ENCODE results near the gene MCEMP1. TPM values are rescaled to one million over a fixed set of nuclear protein-coding genes. Genes with fewer than 3 reads are reported as not detected.

MCEMP1 gene
- total and polyA plus RNA-seq, 2 of the 13 experiments (the other 11 are each of a cell fraction or from before 2014, with no cell fraction given) = not detected

GRCh38 chr19:7636691-7637373 is 40.1 kb upstream of the MCEMP1 start, which contains the start of gene STXBP2 (continued):
- TF ChIP-seq, protein P1, sequence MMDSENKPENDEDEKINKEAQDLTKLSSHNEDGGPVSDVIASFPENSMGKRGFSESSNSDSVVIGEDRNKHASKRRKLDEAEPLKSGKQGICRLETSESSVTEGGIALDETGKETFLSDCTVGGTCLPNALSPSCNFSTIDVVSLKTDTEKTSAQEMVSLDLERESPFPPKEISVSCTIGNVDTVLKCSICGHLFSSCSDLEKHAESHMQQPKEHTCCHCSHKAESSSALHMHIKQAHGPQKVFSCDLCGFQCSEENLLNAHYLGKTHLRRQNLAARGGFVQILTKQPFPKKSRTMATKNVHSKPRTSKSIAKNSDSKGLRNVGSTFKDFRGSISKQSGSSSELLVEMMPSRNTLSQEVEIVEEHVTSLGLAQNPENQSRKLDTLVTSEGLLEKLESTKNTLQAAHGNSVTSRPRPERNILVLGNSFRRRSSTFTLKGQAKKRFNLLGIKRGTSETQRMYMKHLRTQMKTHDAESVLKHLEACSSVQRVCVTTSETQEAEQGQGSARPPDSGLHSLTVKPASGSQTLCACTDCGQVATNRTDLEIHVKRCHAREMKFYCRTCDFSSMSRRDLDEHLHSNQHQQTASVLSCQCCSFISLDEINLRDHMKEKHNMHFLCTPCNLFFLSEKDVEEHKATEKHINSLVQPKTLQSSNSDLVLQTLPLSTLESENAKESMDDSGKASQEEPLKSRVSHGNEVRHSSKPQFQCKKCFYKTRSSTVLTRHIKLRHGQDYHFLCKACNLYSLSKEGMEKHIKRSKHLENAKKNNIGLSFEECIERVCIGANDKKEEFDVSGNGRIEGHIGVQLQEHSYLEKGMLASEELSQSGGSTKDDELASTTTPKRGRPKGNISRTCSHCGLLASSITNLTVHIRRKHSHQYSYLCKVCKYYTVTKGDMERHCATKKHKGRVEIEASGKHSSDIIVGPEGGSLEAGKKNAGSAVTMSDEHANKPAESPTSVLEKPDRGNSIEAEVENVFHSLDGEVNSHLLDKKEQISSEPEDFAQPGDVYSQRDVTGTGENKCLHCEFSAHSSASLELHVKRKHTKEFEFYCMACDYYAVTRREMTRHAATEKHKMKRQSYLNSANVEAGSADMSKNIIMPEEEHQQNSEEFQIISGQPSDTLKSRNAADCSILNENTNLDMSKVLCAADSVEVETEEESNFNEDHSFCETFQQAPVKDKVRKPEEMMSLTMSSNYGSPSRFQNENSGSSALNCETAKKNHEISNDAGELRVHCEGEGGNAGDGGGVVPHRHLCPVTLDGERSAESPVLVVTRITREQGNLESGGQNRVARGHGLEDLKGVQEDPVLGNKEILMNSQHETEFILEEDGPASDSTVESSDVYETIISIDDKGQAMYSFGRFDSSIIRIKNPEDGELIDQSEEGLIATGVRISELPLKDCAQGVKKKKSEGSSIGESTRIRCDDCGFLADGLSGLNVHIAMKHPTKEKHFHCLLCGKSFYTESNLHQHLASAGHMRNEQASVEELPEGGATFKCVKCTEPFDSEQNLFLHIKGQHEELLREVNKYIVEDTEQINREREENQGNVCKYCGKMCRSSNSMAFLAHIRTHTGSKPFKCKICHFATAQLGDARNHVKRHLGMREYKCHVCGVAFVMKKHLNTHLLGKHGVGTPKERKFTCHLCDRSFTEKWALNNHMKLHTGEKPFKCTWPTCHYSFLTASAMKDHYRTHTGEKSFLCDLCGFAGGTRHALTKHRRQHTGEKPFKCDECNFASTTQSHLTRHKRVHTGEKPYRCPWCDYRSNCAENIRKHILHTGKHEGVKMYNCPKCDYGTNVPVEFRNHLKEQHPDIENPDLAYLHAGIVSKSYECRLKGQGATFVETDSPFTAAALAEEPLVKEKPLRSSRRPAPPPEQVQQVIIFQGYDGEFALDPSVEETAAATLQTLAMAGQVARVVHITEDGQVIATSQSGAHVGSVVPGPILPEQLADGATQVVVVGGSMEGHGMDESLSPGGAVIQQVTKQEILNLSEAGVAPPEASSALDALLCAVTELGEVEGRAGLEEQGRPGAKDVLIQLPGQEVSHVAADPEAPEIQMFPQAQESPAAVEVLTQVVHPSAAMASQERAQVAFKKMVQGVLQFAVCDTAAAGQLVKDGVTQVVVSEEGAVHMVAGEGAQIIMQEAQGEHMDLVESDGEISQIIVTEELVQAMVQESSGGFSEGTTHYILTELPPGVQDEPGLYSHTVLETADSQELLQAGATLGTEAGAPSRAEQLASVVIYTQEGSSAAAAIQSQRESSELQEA (CRISPR knock-in tag; IDR thresholded peaks at IDR 0.05; ENCODE audit: not compliant biosample characterization) = no peak
- TF ChIP-seq NCOA1 (CRISPR knock-in tag; IDR thresholded peaks at IDR 0.05) = no peak
- TF ChIP-seq MED1 (CRISPR knock-in tag; IDR thresholded peaks at IDR 0.05) = no peak; the same call in none of the 2 replicates
- no peak for TF ChIP-seq PCBP2 (optimal IDR thresholded peaks at IDR 0.05; ENCODE audit: low read depth, low read length, poor library complexity, severe bottlenecking)
- no peak; the same call in 1 of the 2 replicates for TF ChIP-seq ZNF235 (CRISPR knock-in tag; IDR thresholded peaks at IDR 0.05; ENCODE audit: borderline replicate concordance)
- TF ChIP-seq ZNF3 (CRISPR knock-in tag; IDR thresholded peaks at IDR 0.05) = no peak
- no peak for TF ChIP-seq RFXANK (CRISPR knock-in tag; IDR thresholded peaks at IDR 0.05)
- TF ChIP-seq ZNF644 (CRISPR knock-in tag; IDR thresholded peaks at IDR 0.05; ENCODE audit: low read depth) = no peak
- TF ChIP-seq LCORL (IDR thresholded peaks at IDR 0.05) = no peak
- no peak for TF ChIP-seq LCORL (CRISPR knock-in tag; IDR thresholded peaks at IDR 0.05)
- peak; percentile 94 for TF ChIP-seq ZNF777 (CRISPR knock-in tag; IDR thresholded peaks at IDR 0.05)
- no peak for TF ChIP-seq ZNF264 (CRISPR knock-in tag; IDR thresholded peaks at IDR 0.05)
- TF ChIP-seq POLR2AphosphoS2 (IDR thresholded peaks at IDR 0.05; ENCODE audit: low read depth, low read length) = no peak
- TF ChIP-seq HCFC1 (IDR thresholded peaks at IDR 0.05; ENCODE audit: low read depth, low read length) = no peak
- no peak for TF ChIP-seq XRCC5 (optimal IDR thresholded peaks at IDR 0.05; ENCODE audit: low read length)
- TF ChIP-seq DMAP1 (CRISPR knock-in tag; IDR thresholded peaks at IDR 0.05) = no peak
- TF ChIP-seq FOSL1 (CRISPR knock-in tag; IDR thresholded peaks at IDR 0.05; ENCODE audit: borderline replicate concordance) = no peak
- no peak for TF ChIP-seq TBX3 (IDR thresholded peaks at IDR 0.05; ENCODE audit: borderline replicate concordance)
- TF ChIP-seq, protein P2, sequence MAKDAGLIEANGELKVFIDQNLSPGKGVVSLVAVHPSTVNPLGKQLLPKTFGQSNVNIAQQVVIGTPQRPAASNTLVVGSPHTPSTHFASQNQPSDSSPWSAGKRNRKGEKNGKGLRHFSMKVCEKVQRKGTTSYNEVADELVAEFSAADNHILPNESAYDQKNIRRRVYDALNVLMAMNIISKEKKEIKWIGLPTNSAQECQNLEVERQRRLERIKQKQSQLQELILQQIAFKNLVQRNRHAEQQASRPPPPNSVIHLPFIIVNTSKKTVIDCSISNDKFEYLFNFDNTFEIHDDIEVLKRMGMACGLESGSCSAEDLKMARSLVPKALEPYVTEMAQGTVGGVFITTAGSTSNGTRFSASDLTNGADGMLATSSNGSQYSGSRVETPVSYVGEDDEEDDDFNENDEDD (CRISPR knock-in tag; IDR thresholded peaks at IDR 0.05; ENCODE audit: borderline replicate concordance) = peak; percentile 95
- no peak for TF ChIP-seq ZNF383 (CRISPR knock-in tag; IDR thresholded peaks at IDR 0.05; ENCODE audit: borderline replicate concordance)
- TF ChIP-seq ZSCAN22 (CRISPR knock-in tag; IDR thresholded peaks at IDR 0.05) = no peak
- no peak for TF ChIP-seq ZNF839 (CRISPR knock-in tag; IDR thresholded peaks at IDR 0.05; ENCODE audit: borderline replicate concordance)
- TF ChIP-seq, protein P3, sequence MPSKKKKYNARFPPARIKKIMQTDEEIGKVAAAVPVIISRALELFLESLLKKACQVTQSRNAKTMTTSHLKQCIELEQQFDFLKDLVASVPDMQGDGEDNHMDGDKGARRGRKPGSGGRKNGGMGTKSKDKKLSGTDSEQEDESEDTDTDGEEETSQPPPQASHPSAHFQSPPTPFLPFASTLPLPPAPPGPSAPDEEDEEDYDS (CRISPR knock-in tag; IDR thresholded peaks at IDR 0.05) = peak; percentile 68
- TF ChIP-seq ZNF10 (CRISPR knock-in tag; IDR thresholded peaks at IDR 0.05; ENCODE audit: borderline replicate concordance, low read depth) = no peak

All from HepG2 (cell line).